Fibroblast of mammary gland (primary cell): ENCODE data around the gene ATP13A2.

Experiments used
- DNase-seq: peaks from one replicate; pipeline ENCODE4 v3.0.0-alpha.2; 2010; ENCODE audit warnings: low read depth
- H3K4me3 ChIP-seq: 2 replicates; pipeline ENCODE4 v1.5.1; 2011; ENCODE audit warnings: low read depth, mild to moderate bottlenecking, low read length, moderate library complexity; ENCODE audit not compliant: control insufficient read depth
- TF ChIP-seq, protein P1 (sequence below): conservative IDR thresholded peaks from 2 replicates; pipeline ENCODE4 v1.5.1; 2011; ENCODE audit warnings: low read depth, low read length, inconsistent platforms; ENCODE audit not compliant: control insufficient read depth, insufficient read depth

ATP13A2 gene

DNA sequence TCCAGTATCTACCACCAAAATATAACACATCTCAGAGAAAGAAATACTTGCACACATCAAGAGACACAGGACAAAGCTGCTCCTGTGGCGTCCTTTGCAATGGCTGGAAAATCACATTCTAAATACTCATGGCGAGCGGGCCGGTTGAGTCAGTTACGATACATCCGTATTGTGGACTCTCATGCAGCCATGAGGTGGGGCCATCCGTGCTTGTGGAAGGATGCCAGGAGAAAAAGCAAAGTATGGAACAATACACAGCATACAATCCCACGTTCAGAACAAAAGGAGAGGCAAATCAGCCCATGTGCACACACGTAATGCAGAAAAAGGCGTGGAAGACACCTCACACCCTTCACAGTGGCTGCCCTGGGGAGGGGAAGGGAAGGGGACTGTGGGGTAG lies 13.1 kb downstream of the ATP13A2 start:
- TF ChIP-seq, protein P1, sequence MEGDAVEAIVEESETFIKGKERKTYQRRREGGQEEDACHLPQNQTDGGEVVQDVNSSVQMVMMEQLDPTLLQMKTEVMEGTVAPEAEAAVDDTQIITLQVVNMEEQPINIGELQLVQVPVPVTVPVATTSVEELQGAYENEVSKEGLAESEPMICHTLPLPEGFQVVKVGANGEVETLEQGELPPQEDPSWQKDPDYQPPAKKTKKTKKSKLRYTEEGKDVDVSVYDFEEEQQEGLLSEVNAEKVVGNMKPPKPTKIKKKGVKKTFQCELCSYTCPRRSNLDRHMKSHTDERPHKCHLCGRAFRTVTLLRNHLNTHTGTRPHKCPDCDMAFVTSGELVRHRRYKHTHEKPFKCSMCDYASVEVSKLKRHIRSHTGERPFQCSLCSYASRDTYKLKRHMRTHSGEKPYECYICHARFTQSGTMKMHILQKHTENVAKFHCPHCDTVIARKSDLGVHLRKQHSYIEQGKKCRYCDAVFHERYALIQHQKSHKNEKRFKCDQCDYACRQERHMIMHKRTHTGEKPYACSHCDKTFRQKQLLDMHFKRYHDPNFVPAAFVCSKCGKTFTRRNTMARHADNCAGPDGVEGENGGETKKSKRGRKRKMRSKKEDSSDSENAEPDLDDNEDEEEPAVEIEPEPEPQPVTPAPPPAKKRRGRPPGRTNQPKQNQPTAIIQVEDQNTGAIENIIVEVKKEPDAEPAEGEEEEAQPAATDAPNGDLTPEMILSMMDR = no peak
- no peak for DNase-seq
- no peak overlapping the region for H3K4me3 ChIP-seq

DNA sequence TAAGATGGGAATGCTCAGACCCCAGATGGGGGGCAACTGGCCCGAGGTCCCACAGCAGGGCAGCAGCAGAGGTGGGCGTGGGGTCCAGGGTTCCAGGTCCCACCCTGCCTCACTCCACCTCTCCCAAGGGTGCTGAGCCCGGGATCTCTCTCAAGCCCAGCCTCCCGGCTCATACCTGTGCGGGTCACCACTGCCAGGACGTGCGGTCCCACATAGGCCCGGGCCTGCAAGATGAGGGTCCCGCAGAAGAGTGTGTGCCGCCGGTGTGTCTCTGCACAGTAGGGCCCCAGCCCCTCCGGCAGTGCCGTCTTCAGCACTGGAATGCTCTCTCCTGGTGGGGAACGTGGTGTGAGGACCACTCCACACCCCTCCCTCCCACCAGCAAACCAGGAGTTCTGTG lies 14.9 kb downstream of the ATP13A2 start:
- no peak overlapping the region for H3K4me3 ChIP-seq
- TF ChIP-seq, protein P1 = no peak
- DNase-seq = no peak

DNA sequence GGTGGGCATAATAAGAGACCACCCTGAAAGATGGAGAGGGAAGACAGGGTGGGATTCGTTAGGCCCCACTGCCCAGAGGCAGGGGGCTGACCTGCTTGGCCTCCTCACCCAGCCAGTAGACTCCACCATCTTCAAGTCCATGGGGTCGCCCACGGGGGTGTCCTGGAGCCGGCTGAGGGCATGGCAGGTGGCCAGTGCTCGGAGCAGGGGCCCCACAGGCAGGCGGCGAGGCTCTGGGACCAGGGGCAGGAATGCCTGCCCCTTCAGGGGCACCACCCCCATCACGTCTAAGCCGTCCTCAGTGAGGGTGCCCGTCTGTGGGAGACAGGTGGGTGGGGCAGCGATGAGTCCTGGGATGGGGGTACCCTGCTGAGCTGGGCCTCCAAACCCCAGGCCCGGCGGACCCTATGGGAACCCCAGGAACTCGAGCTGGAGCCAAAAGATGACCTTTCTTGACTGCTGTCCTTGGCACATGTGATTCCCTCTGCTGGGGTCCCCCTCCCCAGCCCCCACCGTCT lies 18.1 kb downstream of the ATP13A2 start:
- DNase-seq = no peak
- TF ChIP-seq, protein P1 = no peak
- no peak overlapping the region for H3K4me3 ChIP-seq

DNA sequence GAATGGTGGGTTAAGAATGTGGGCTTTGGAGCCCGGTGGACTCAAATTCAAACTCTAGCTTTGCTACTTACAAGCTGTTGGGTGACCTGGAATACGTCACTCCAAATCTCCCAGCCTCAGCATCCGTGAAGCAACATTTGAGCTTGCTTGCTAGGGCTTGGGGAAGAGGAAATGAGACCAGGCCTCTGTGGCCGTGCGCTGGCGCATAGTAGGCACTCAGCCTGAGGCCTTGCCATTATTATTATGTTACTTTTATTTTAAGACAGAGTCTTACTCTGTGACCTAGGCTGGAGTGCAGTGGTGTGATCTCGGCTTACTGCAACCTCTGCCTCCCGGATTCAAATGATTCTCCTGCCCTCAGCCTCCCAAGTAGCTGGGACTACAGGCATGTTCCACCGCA lies 19.1 kb downstream of the ATP13A2 start:
- no peak for DNase-seq
- no peak overlapping the region for H3K4me3 ChIP-seq
- TF ChIP-seq, protein P1 = no peak

DNA sequence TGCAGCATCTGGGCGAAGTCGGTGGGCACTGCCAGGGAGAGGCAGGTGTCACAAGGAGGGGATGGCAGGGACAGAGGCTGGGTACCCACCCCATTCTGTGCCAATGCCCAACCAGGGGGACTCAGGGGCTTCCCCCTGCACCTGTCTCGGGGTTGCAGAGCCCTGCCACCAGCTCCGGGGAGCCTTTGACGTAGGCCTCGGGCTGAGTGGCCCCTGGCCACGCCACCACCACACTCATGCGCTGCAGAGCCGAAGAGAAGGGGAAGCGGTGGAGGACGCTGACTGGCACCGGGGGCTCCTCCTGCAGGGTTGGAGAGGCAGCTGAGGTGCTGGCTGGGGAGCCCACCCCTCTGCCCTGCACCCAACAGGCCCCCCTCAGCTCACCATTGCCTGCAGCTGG lies 19.6 kb downstream of the ATP13A2 start:
- DNase-seq = no peak
- TF ChIP-seq, protein P1 = no peak
- H3K4me3 ChIP-seq = no peak overlapping the region

DNA sequence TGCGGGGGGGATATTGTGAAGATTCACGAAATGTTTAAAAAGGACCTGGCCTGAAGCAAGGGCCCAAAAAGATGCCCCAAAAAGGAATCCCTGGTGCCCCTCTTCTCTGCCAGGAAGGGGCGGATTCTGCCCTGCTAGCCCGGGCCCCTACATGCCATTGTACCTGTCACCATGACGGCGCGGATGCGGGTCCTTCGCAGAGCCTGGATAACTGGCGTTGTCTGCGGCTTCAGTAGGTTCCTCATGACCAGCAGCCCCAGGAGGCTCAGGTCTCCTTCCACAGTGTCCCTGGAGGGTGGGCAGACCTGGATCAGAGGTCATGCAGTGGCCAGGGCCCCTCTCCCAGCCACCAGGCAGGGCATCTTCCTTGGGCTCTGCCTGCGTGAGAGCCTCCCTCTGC lies 20.2 kb downstream of the ATP13A2 start:
- TF ChIP-seq, protein P1 = no peak
- DNase-seq = no peak
- H3K4me3 ChIP-seq = no peak overlapping the region
